GM12878 (cell line): ENCODE measurements around the gene TUBA8. TPM values are rescaled to one million over a fixed set of nuclear protein-coding genes. Genes with fewer than 3 reads are reported as not detected.

Experiments used
- ATAC-seq: fragments of 200-7000 bp; cut with Tn5 transposase; 3 replicates; pipeline ENCODE4 v1.9.1; 2020; ENCODE audit warnings: mild to moderate bottlenecking, moderate library complexity
- BruUV-seq: library from RNA; stranded (reverse); fragments of 400-500 nt; replicated peaks from 2 replicates; lab custom pipeline; 2021; lab: Mats Ljungman, UMichigan
- CTCF ChIA-PET: fragments of 300-600 bp; sonication (Branson Sonifier 250); formaldehyde crosslinking; extraction: SDS; loops from one replicate; lab custom pipeline; 2021; ENCODE audit warnings: inconsistent platforms; lab: Yijun Ruan, JAX
- POLR2A ChIA-PET: fragments of 350-600 bp; formaldehyde crosslinking; extraction: SDS; loops from one replicate; lab custom pipeline; 2021; ENCODE audit warnings: inconsistent platforms; lab: Charles Lee
- RAD21 ChIA-PET: fragments of 300-600 bp; sonication (Branson Sonifier 250); formaldehyde crosslinking; loops from one replicate; lab custom pipeline; 2023; ENCODE audit warnings: antibody characterized with exemption; ENCODE audit not compliant: unreplicated experiment; lab: Charles Lee
- SMC1A ChIA-PET: fragments of 300-600 bp; sonication (Branson Sonifier 250); formaldehyde crosslinking; loops from one replicate; lab custom pipeline; 2023; ENCODE audit not compliant: unreplicated experiment, uncharacterized antibody; lab: Charles Lee
- DNase-seq: peaks from one replicate; pipeline ENCODE4 v3.0.0-alpha.2; 2011; ENCODE audit warnings: low read depth, low spot score
- FAIRE-seq: peaks from 3 replicates; lab custom pipeline; 2011; peaks lifted over from hg19 to GRCh38; lab: Jason Lieb, UNC
- H2AFZ ChIP-seq: 2 replicates; pipeline ENCODE4 v1.6.0; 2011; ENCODE audit warnings: low read depth, low read length, control low read depth; ENCODE audit not compliant: control insufficient read depth
- H3K27ac ChIP-seq: 2 replicates; pipeline ENCODE4 v1.5.1; 2011; ENCODE audit warnings: control low read depth; ENCODE audit not compliant: control insufficient read depth, insufficient read depth
- H3K27me3 ChIP-seq, 2 experiments: replicated peaks in 1 of 2; 2 replicates each; pipeline versions ENCODE4 v1.6.0 to v1.6.1; 2011; ENCODE audit warnings: low read length in 1 of 2; ENCODE audit not compliant: control insufficient read depth in 2 of 2, insufficient read depth in 2 of 2
- H3K36me3 ChIP-seq, 2 experiments: 2 replicates each; pipeline ENCODE4 v1.5.1; 2011; ENCODE audit warnings: low read length in 1 of 2; ENCODE audit not compliant: control insufficient read depth in 2 of 2, insufficient read depth in 2 of 2
- H3K4me1 ChIP-seq: 2 replicates; pipeline ENCODE4 v1.6.1; 2011; ENCODE audit warnings: mild to moderate bottlenecking, low read length, moderate library complexity, mixed read lengths; ENCODE audit not compliant: control insufficient read depth, insufficient read depth
- H3K4me2 ChIP-seq: 2 replicates; pipeline ENCODE4 v1.6.0; 2011; ENCODE audit warnings: control low read depth; ENCODE audit not compliant: control insufficient read depth, insufficient read depth
- H3K4me3 ChIP-seq: fragments of 200-600 bp; sonication (generic); 2 replicates; pipeline ENCODE4 v1.5.1; 2016
- H3K79me2 ChIP-seq: 2 replicates; pipeline ENCODE4 v1.6.0; 2011; ENCODE audit warnings: low read length; ENCODE audit not compliant: control insufficient read depth, insufficient read depth
- H3K9ac ChIP-seq: 2 replicates; pipeline ENCODE4 v1.8.0; 2011; ENCODE audit warnings: low read length, control low read depth, mixed read lengths; ENCODE audit not compliant: control insufficient read depth, insufficient read depth
- H3K9me3 ChIP-seq: replicated peaks from 3 replicates; pipeline ENCODE4 v1.5.1; 2011; ENCODE audit warnings: mild to moderate bottlenecking, low read length; ENCODE audit not compliant: control insufficient read depth, insufficient read depth
- H4K20me1 ChIP-seq: 2 replicates; pipeline ENCODE4 v1.6.0; 2011; ENCODE audit not compliant: control insufficient read depth, insufficient read depth
- BRCA1 ChIP-seq: IDR thresholded peaks from 2 replicates; pipeline ENCODE4 v1.6.1; 2011; ENCODE audit warnings: low read depth, low read length, improper control_type of control experiment
- CREM ChIP-seq: IDR thresholded peaks from 2 replicates; pipeline ENCODE4 v1.6.1; 2014; ENCODE audit warnings: antibody characterized with exemption, low read depth
- FOXM1 ChIP-seq: IDR thresholded peaks from 2 replicates; pipeline ENCODE4 v1.6.1; 2012; ENCODE audit warnings: low read depth, mild to moderate bottlenecking, inconsistent platforms, low read length, moderate library complexity
- MEF2B ChIP-seq: fragments of 450-650 bp; IDR thresholded peaks from 2 replicates; pipeline ENCODE4 v1.6.1; 2018; ENCODE audit warnings: mild to moderate bottlenecking, moderate library complexity; ENCODE audit not compliant: partially characterized antibody, poor library complexity, severe bottlenecking
- NFYA ChIP-seq: IDR thresholded peaks from 2 replicates; pipeline ENCODE4 v1.6.1; 2011; ENCODE audit warnings: low read depth, mild to moderate bottlenecking, low read length, improper control_type of control experiment, borderline replicate concordance
- PAX5 ChIP-seq: IDR thresholded peaks from 2 replicates; pipeline ENCODE4 v1.6.1; 2011; ENCODE audit warnings: low read depth, low read length, borderline replicate concordance
- PAX8 ChIP-seq: fragments of 450-650 bp; IDR thresholded peaks from 2 replicates; pipeline ENCODE4 v1.6.1; 2017; ENCODE audit warnings: mild to moderate bottlenecking, moderate library complexity
- RELB ChIP-seq: fragments of 450-650 bp; IDR thresholded peaks from 2 replicates; pipeline ENCODE4 v1.6.1; 2017; ENCODE audit warnings: low read depth, mild to moderate bottlenecking, moderate library complexity
- SMARCA5 ChIP-seq: fragments of 450-650 bp; IDR thresholded peaks from 2 replicates; pipeline ENCODE4 v1.6.1; 2017; ENCODE audit warnings: mild to moderate bottlenecking
- TCF3 ChIP-seq: IDR thresholded peaks from 2 replicates; pipeline ENCODE4 v1.6.1; 2012; ENCODE audit warnings: low read depth, mild to moderate bottlenecking, low read length, borderline replicate concordance; ENCODE audit not compliant: insufficient read depth
- YBX1 ChIP-seq: fragments of 450-650 bp; IDR thresholded peaks from 2 replicates; pipeline ENCODE4 v1.6.1; 2016; ENCODE audit warnings: antibody characterized with exemption
- ZBED1 ChIP-seq: IDR thresholded peaks from 2 replicates; pipeline ENCODE4 v1.6.1; 2016; ENCODE audit warnings: borderline replicate concordance
- ZNF592 ChIP-seq: fragments of 450-650 bp; IDR thresholded peaks from 2 replicates; pipeline ENCODE4 v1.6.1; 2017; ENCODE audit warnings: mild to moderate bottlenecking, moderate library complexity
- WGBS: methylation state at CpG from one replicate; pipeline ENCODE4 v1.1.6; 2016; ENCODE audit warnings: low lambda C conversion rate; ENCODE audit not compliant: insufficient replicate concordance, insufficient coverage; ENCODE audit errors: missing lambda C conversion rate; 5-methylcytosine and 5-hydroxymethylcytosine counted together
- in situ Hi-C: fragments of 300-500 bp; cut with MboI; formaldehyde crosslinking; loops from 9 replicates; pipeline ENCODE4 v1.14.3; 2018; ENCODE audit warnings: mixed read lengths
- intact Hi-C: fragments of 100-400 bp; cut with micrococcal nuclease; formaldehyde crosslinking; loops from one replicate; pipeline ENCODE4 v1.14.2; 2022; ENCODE audit not compliant: unreplicated experiment
- polyA plus RNA-seq, 11 experiments: library from polyadenylated mRNA; depleted of rRNA in 4 of 11; unstranded in 6 of 11; stranded (reverse) in 5 of 11; fragments of >200 nt; fragmentation: Nextera tagmentation in 4 of 11; fragmentation: Illumina TruSeq in 1 of 11; extraction: Ambion mirVana in 4 of 11; extraction: Trizol in 1 of 11; gene quantifications; 1 replicate in 1 of 11; 2 replicates in 10 of 11; pipeline versions ENCODE4 v1.2.1 to v1.2.3, GENCODE V29; 2011 to 2016; ENCODE audit warnings: inconsistent platforms in 2 of 11, missing spikeins in 2 of 11, low read depth in 1 of 11
- total RNA-seq, 4 experiments: library from RNA; depleted of rRNA in 3 of 4; stranded (reverse); fragments of >200 nt in 3 of 4; fragmentation: Illumina TruSeq in 1 of 4; extraction: Trizol in 1 of 4; gene quantifications; 2 replicates each; pipeline versions ENCODE4 v1.2.1 to v1.2.3, GENCODE V29; 2013 to 2021

TUBA8 gene
- total and polyA plus RNA-seq, 10 of the 15 experiments (the other 5 are each of a cell fraction or from before 2014, with no cell fraction given) = 2.2 to 30.3 (median 21.0) TPM

- ATAC-seq (no peak), FAIRE-seq (no peak), DNase-seq (no peak)
- intact Hi-C loops = loop anchor here (10.0 kb wide), 1 partner anchor 63 kb away; no protein-coding TSS in a partner anchor
- 86% methylated on average over 5 of the region's 5 CpGs for WGBS
- in situ Hi-C loops = no loop called here
- no peaks in the 10 kb centered on the region; the same call in 1 of the 2 replicates for H3K4me1 ChIP-seq
- no peak overlapping the region for H2AFZ ChIP-seq
- H3K27me3 ChIP-seq = no peaks in the 10 kb centered on the region
- ChIA-PET CTCF (no interaction called here), RAD21 (no interaction called here), POLR2A (interaction anchor here (0.5 to 0.7 kb wide), 2 partner anchors 21 to 1050 kb away, joined by 3 read pairs; no protein-coding TSS in a partner anchor), SMC1A (no interaction called here)
- no peaks in the 10 kb centered on the region for H4K20me1 ChIP-seq
- no TSS peak for BruUV-seq
- H3K36me3 ChIP-seq = no peaks in the 10 kb centered on the region
- H3K9me3 ChIP-seq = no peaks in the 10 kb centered on the region; the same call in 2 of the 3 replicates
- no peak for TF ChIP-seq SMARCA5
- TF ChIP-seq MEF2B = no peak
- TF ChIP-seq BRCA1 = no peak
- no peak for TF ChIP-seq CREM
- no peak for TF ChIP-seq ZBED1
- no peak for TF ChIP-seq FOXM1
- TF ChIP-seq PAX5 = no peak
- TF ChIP-seq PAX8 = no peak
- no peak for TF ChIP-seq YBX1
- TF ChIP-seq NFYA = no peak
- TF ChIP-seq TCF3 = no peak
- no peak for TF ChIP-seq ZNF592
- no peak for TF ChIP-seq RELB
- no peak overlapping the region for H3K4me3 ChIP-seq
- H3K27ac ChIP-seq = no peak overlapping the region
- H3K4me2 ChIP-seq = no peak overlapping the region
- no peak overlapping the region for H3K9ac ChIP-seq
- peaks cover 25% of the 10 kb centered on the region for H3K79me2 ChIP-seq
Measured at GRCh38 chr22:18147791-18148190, 37.2 kb downstream of the TUBA8 start.
